Measurements from ENCODE around the gene NCOA7. TPM values are rescaled to one million over a fixed set of nuclear protein-coding genes. Genes with fewer than 3 reads are reported as not detected.
"Not testable (repeated sequence)": the region's sequence is repeated elsewhere in the genome, so short reads cannot be mapped to it uniquely, and the experiment has no call there.

Gene NCOA7
- total RNA-seq, 6 experiments from 2014 or later: 11.4 to 71.8 (median 23.0) TPM

GRCh38 chr6:125963817-125964216, 173.1 kb downstream of the NCOA7 start:
- Histone ChIP-seq H3K27ac (no peak overlapping the region), H3K4me3 (no peak overlapping the region), H3K36me3 (peaks cover 0 to 7% (median 0%) of the 10 kb centered on the region in 4 donors), H3K9me3 (no peaks in the 10 kb centered on the region), H3K27me3 (no peaks in the 10 kb centered on the region), H3K4me1 (peaks cover 0 to 27% (median 12%) of the 10 kb centered on the region in 4 donors)
- 67% methylated on average over 2 of the region's 2 CpGs for WGBS (ENCODE audit: insufficient coverage, low coverage, low lambda C conversion rate, missing lambda C conversion rate)
- peak in 2 of 4 donors; percentile 23 to 57 for ATAC-seq
- no peak for DNase-seq
- TF ChIP-seq POLR2A (IDR thresholded peaks at IDR 0.05) (no peak), CTCF (IDR thresholded peaks at IDR 0.05) (no peak)
- intact Hi-C loops (cut with DNase I): no loop called here

GRCh38 chr6:125966569-125966968, 175.8 kb downstream of the NCOA7 start:
- H3K27ac ChIP-seq: no peak overlapping the region
- no peaks in the 10 kb centered on the region for H3K27me3 ChIP-seq
- TF ChIP-seq POLR2A (IDR thresholded peaks at IDR 0.05) (no peak), CTCF (IDR thresholded peaks at IDR 0.05) (no peak)
- H3K36me3 ChIP-seq: peaks cover 0 to 7% (median 0%) of the 10 kb centered on the region in 4 donors
- no peak overlapping the region for H3K4me3 ChIP-seq
- 100% methylated on average over 1 of the region's 1 CpG for WGBS (ENCODE audit: insufficient coverage, low coverage, low lambda C conversion rate, missing lambda C conversion rate)
- no peaks in the 10 kb centered on the region for H3K9me3 ChIP-seq
- DNase-seq (no peak), ATAC-seq (no peak)
- intact Hi-C loops (cut with DNase I): no loop called here
- peaks cover 0 to 15% (median 7%) of the 10 kb centered on the region in 4 donors for H3K4me1 ChIP-seq

- no peak overlapping the region for H3K4me3 ChIP-seq
- TF ChIP-seq CTCF (IDR thresholded peaks at IDR 0.05): no peak
- no peak for TF ChIP-seq POLR2A (IDR thresholded peaks at IDR 0.05)
- WGBS (ENCODE audit: insufficient coverage, low coverage, low lambda C conversion rate, missing lambda C conversion rate): 91% methylated on average over 2 of the region's 2 CpGs
- H3K27ac ChIP-seq: no peak overlapping the region
- DNase-seq (no peak), ATAC-seq (no peak)
- no peaks in the 10 kb centered on the region for H3K27me3 ChIP-seq
- peaks cover 0 to 12% (median 0%) of the 10 kb centered on the region in 4 donors for H3K36me3 ChIP-seq
- peaks cover 0 to 13% (median under 1%) of the 10 kb centered on the region in 4 donors for H3K4me1 ChIP-seq
- intact Hi-C loops (cut with DNase I): no loop called here
- H3K9me3 ChIP-seq: no peaks in the 10 kb centered on the region
Observed at GRCh38 chr6:125968493-125968892, 177.7 kb downstream of the NCOA7 start.

- Histone ChIP-seq H3K27ac (no peak overlapping the region), H3K4me1 (peaks cover 0 to 13% (median 1%) of the 10 kb centered on the region in 4 donors), H3K27me3 (no peaks in the 10 kb centered on the region), H3K36me3 (peaks cover 0 to 12% (median under 1%) of the 10 kb centered on the region in 4 donors), H3K4me3 (no peak overlapping the region), H3K9me3 (no peaks in the 10 kb centered on the region)
- WGBS (ENCODE audit: insufficient coverage, low coverage, low lambda C conversion rate, missing lambda C conversion rate): 0% methylated on average over 2 of the region's 2 CpGs
- ATAC-seq (peak in 3 of 4 donors; percentile 52 to 62 (median 54)), DNase-seq (no peak)
- TF ChIP-seq CTCF (IDR thresholded peaks at IDR 0.05): no peak
- no peak for TF ChIP-seq POLR2A (IDR thresholded peaks at IDR 0.05)
- intact Hi-C loops (cut with DNase I): no loop called here
Observed at GRCh38 chr6:125970760-125971159, 180.0 kb downstream of the NCOA7 start.

GRCh38 chr6:125972478-125972877, 181.7 kb downstream of the NCOA7 start:
- WGBS (ENCODE audit: insufficient coverage, low coverage, low lambda C conversion rate, missing lambda C conversion rate): 100% methylated on average over 1 of the region's 1 CpG
- H3K4me3 ChIP-seq; H3K9me3 ChIP-seq; H3K27ac ChIP-seq; H3K27me3 ChIP-seq; ATAC-seq; DNase-seq; intact Hi-C loops (cut with DNase I): not testable (repeated sequence)
- peaks cover 0 to 10% (median under 1%) of the 10 kb centered on the region in 4 donors for H3K36me3 ChIP-seq
- peaks cover 0 to 13% (median 1%) of the 10 kb centered on the region in 4 donors for H3K4me1 ChIP-seq

Measured in right lobe of liver (tissue), 6 donors.